Kidney epithelial cell (primary cell): Measurements from ENCODE around the gene ZNF468. TPM values are rescaled to one million over a fixed set of nuclear protein-coding genes. Genes with fewer than 3 reads are reported as not detected.
"Not testable (repeated sequence)": the region's sequence is repeated elsewhere in the genome, so short reads cannot be mapped to it uniquely, and the experiment has no call there.

Experiments used
- DNase-seq: peaks from one replicate; pipeline ENCODE4 v3.0.0-alpha.2; 2010; ENCODE audit warnings: low read depth
- H3K27me3 ChIP-seq: 2 replicates; pipeline ENCODE4 v1.6.0; 2011; ENCODE audit warnings: low read length; ENCODE audit not compliant: control insufficient read depth, insufficient read depth
- H3K36me3 ChIP-seq: 2 replicates; pipeline ENCODE4 v1.5.1; 2011; ENCODE audit warnings: low read length; ENCODE audit not compliant: control insufficient read depth, insufficient read depth
- H3K4me3 ChIP-seq: 2 replicates; pipeline ENCODE4 v1.5.1; 2011; ENCODE audit warnings: low read depth, mild to moderate bottlenecking, control low read depth, low read length
- CTCF ChIP-seq: IDR thresholded peaks from 2 replicates; pipeline ENCODE4 v1.5.1; 2011; ENCODE audit warnings: mild to moderate bottlenecking, moderate library complexity, low read length, control low read depth, inconsistent platforms; ENCODE audit not compliant: insufficient read depth, poor library complexity, severe bottlenecking
- total RNA-seq: library from RNA; depleted of rRNA; stranded (reverse); fragments of >200 nt; gene quantifications from 2 replicates; pipeline ENCODE4 v1.2.3, GENCODE V29; 2015

ZNF468 gene
- total RNA-seq, 1 donor from 2014 or later: 42.5 TPM

DNA sequence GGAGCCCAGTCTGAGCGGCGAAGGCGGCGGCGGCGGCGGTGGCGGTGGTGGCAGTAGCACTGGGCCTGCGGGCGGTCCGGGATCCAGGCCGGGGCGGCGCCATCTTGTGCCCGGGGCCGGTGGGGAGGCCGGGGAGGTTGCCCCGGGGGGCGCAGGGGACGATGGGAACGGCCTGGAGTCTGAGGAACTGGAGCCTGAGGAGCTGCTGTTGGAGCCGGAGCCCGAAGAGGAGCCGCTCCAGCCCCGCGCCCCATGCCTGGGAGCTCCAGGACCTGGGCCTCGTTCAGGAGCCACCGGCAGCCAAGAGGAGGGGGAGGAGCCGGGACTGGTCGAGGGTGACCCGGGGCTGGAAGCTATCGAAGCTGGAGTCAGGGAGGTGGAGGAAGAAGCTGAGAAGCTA is 47.6 kb downstream of the ZNF468 start:
- Histone ChIP-seq H3K4me3 (no peak overlapping the region), H3K27me3 (no peaks in the 10 kb centered on the region), H3K36me3 (peaks cover 1% of the 10 kb centered on the region)
- DNase-seq: no peak
- no peak for TF ChIP-seq CTCF

- not testable (repeated sequence) for H3K4me3 ChIP-seq, H3K27me3 ChIP-seq, DNase-seq, H3K36me3 ChIP-seq
These were observed 57.3 kb downstream of the ZNF468 start for GRCh38 chr19:52799950-52800640.

DNA sequence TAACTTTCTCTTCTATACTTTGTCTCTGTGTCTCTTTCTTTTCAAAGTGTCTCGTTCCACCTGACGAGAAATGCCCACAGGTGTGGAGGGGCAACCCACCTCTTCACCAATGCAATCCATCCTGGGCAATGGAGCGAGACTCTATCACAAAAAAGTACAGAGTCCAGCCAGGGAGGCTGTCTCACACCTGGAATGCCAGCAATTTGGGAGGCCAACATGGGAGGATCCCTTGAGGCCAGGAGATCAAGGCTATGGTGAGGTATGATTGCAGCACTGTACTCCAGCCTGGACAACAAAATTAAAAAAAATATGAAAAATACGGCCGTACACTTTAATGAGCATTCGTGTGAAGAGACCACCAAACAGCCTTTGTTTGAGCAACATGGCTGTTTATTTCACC is 68.0 kb downstream of the ZNF468 start:
- H3K27me3 ChIP-seq: no peaks in the 10 kb centered on the region
- no peak for DNase-seq
- no peaks in the 10 kb centered on the region for H3K36me3 ChIP-seq
- TF ChIP-seq CTCF: no peak
- H3K4me3 ChIP-seq: no peak overlapping the region

Other genes starting within 250 kb of the ZNF468 start
- gene ZNF83, start 219.3 kb downstream of the ZNF468 start, total RNA-seq: 60.2 and 60.8 TPM in 2 replicates
- gene ZNF611, start 122.6 kb downstream of the ZNF468 start, total RNA-seq: 13.7 and 16.4 TPM in 2 replicates
- gene ZNF600, start 70.8 kb downstream of the ZNF468 start, total RNA-seq: 6.1 and 17.9 TPM in 2 replicates
- 21.5 and 23.0 TPM in 2 replicates for gene ZNF28, start 36.0 kb downstream of the ZNF468 start, total RNA-seq
- 16.9 and 24.2 TPM in 2 replicates for gene ZNF320, start 40.0 kb upstream of the ZNF468 start, total RNA-seq
- 4.3 and 5.4 TPM in 2 replicates for gene ZNF888, start 65.8 kb upstream of the ZNF468 start, total RNA-seq
- gene ZNF816, start 105.3 kb upstream of the ZNF468 start, total RNA-seq: 12.8 and 13.1 TPM in 2 replicates
- not detected in 2 replicates for gene ERVV-1, start 156.3 kb upstream of the ZNF468 start, total RNA-seq
- gene ERVV-2, start 187.1 kb upstream of the ZNF468 start, total RNA-seq: not detected in 2 replicates
- gene ZNF160, start 245.8 kb upstream of the ZNF468 start, total RNA-seq: 16.5 and 21.8 TPM in 2 replicates